PFSK-1 (cell line): ENCODE data around the gene RPLP2.

Experiments used
- FOXP2 ChIP-seq: optimal IDR thresholded peaks from 2 replicates; pipeline ENCODE3; 2011; ENCODE audit warnings: borderline replicate concordance, control low read depth, inconsistent platforms; ENCODE audit not compliant: insufficient read depth; ENCODE audit errors: extremely low read length, extremely low read depth
- POLR2AphosphoS5 ChIP-seq: IDR thresholded peaks from 2 replicates; pipeline ENCODE4 v1.6.1; 2012; ENCODE audit warnings: low read depth, mild to moderate bottlenecking, control low read depth, low read length, moderate library complexity
- SIN3A ChIP-seq: IDR thresholded peaks from 2 replicates; pipeline ENCODE4 v1.6.1; 2012; ENCODE audit warnings: mild to moderate bottlenecking, low read length, moderate library complexity, borderline replicate concordance; ENCODE audit not compliant: insufficient read depth
- TAF1 ChIP-seq: IDR thresholded peaks from 2 replicates; pipeline ENCODE4 v1.6.1; 2012; ENCODE audit warnings: low read length, control low read depth, borderline replicate concordance; ENCODE audit not compliant: insufficient read depth
- TF ChIP-seq, protein P1 (sequence below), 2 experiments: IDR thresholded peaks; 2 replicates each; pipeline versions ENCODE4 v1.6.1 to v1.8.0; 2011 to 2012; ENCODE audit warnings: low read depth in 2 of 2, low read length in 2 of 2, control low read depth in 1 of 2, inconsistent platforms in 1 of 2, mild to moderate bottlenecking in 1 of 2, moderate library complexity in 1 of 2; ENCODE audit not compliant: insufficient read depth in 1 of 2

The RPLP2 gene

DNA sequence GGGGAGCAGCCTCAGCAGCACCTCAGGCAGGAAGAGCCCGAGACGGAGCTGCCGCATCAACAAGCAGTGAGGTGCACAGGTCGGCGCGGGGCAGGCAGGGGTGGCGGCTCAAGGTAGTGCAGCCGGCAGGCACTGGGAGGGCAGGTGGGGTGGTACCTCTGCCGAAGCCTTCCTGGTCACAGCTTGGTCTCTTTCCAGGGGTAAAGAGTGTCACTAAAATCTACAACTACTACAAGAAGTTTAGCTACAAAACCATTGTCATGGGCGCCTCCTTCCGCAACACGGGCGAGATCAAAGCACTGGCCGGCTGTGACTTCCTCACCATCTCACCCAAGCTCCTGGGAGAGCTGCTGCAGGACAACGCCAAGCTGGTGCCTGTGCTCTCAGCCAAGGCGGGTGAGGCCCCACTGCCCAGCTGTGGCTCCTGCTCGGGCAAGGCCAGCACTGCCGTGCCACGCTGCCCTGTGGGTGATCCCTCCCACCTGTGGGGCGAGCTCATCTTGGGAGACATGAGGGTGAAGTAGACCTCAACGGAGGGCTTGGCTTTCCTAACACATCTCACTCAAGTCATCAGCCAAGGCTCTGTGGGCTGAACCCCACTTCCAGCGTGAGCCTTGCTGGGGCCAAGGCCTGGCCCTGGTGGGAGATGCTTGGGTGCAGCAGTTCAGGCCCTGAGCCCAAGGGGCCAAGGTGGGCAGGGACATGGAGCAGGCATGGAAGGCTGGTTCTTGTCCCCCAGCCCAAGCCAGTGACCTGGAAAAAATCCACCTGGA lies 46.0 kb upstream of the RPLP2 start:
- TF ChIP-seq FOXP2 (no peak), POLR2AphosphoS5 (peak; percentile 2; the same call in 1 of the 2 replicates)
- TF ChIP-seq, protein P1, sequence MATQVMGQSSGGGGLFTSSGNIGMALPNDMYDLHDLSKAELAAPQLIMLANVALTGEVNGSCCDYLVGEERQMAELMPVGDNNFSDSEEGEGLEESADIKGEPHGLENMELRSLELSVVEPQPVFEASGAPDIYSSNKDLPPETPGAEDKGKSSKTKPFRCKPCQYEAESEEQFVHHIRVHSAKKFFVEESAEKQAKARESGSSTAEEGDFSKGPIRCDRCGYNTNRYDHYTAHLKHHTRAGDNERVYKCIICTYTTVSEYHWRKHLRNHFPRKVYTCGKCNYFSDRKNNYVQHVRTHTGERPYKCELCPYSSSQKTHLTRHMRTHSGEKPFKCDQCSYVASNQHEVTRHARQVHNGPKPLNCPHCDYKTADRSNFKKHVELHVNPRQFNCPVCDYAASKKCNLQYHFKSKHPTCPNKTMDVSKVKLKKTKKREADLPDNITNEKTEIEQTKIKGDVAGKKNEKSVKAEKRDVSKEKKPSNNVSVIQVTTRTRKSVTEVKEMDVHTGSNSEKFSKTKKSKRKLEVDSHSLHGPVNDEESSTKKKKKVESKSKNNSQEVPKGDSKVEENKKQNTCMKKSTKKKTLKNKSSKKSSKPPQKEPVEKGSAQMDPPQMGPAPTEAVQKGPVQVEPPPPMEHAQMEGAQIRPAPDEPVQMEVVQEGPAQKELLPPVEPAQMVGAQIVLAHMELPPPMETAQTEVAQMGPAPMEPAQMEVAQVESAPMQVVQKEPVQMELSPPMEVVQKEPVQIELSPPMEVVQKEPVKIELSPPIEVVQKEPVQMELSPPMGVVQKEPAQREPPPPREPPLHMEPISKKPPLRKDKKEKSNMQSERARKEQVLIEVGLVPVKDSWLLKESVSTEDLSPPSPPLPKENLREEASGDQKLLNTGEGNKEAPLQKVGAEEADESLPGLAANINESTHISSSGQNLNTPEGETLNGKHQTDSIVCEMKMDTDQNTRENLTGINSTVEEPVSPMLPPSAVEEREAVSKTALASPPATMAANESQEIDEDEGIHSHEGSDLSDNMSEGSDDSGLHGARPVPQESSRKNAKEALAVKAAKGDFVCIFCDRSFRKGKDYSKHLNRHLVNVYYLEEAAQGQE (IDR thresholded peaks at IDR 0.05; ENCODE audit: insufficient read depth in 1 of 2, low read depth in 2 of 2, low read length in 2 of 2): no peak

DNA sequence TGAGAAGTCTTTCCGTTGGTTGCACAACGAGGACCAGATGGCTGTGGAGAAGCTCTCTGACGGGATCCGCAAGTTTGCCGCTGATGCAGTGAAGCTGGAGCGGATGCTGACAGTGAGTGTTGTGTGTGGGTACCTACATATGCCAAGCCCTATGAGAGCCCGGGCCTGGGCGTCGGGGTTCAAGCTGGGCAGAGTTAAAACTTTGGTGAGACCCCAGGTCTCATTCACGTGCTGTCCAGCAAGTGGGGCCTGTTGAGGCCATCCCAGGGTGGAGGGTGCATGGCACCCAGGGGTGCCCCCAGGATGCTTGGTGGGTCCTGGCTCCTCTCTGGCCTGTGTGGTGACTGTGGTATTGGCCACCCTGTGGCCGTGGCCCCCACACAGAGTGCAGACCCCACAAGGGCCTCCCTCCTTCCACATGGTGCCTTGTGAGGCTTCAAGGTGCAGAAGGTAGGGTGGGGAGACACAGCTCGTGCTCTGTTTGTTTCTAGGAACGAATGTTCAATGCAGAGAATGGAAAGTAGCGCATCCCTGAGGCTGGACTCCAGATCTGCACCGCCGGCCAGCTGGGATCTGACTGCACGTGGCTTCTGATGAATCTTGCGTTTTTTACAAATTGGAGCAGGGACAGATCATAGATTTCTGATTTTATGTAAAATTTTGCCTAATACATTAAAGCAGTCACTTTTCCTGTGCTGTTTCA lies 45.3 kb upstream of the RPLP2 start:
- TF ChIP-seq SIN3A (no peak), FOXP2 (no peak), TAF1 (no peak), POLR2AphosphoS5 (peak; percentile 20; the same call in 1 of the 2 replicates)
- TF ChIP-seq, protein P1 (IDR thresholded peaks at IDR 0.05; ENCODE audit: insufficient read depth in 1 of 2, low read depth in 2 of 2, low read length in 2 of 2): no peak

DNA sequence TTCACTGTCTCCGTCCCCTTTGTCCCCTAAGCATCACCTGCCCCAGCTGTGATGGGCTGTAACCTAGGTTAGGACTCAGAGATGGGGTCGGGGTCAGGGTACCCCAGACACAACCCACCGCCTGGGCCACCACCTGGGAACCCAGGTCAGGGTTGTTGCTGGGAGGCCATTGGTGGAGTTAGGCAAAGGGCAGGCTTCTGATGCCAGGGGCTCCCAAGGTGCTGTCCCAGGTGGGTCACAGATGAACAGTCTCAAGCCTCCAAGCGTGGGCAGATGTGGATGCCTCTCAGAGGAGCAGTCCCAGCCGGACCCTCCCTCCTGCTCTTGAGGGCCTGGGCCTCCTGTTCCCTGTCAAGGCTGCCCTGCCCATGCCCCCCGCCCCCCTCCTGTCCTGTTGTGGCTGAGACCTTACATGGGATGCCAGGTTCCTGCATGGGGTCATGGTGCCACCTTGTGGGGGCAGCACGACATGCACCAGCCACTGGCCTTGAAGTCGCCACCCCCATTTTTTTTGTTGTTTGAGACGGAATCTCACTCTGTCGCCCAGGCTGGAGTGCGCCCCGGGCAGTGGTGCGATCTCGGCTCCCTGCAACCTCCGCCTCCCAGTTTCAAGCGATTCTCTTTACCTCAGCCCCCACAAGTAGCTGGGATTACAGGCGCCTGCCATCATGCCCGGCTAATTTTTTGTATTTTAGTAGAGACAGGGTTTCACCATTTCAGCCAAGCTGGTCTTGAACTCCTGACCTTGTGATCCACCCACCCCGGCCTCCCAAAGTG lies 44.6 kb upstream of the RPLP2 start:
- TF ChIP-seq, protein P1 (IDR thresholded peaks at IDR 0.05; ENCODE audit: insufficient read depth in 1 of 2, low read depth in 2 of 2, low read length in 2 of 2): no peak
- peak; percentile 81 for TF ChIP-seq POLR2AphosphoS5
- TF ChIP-seq SIN3A: no peak
- TF ChIP-seq TAF1: no peak
- no peak for TF ChIP-seq FOXP2

DNA sequence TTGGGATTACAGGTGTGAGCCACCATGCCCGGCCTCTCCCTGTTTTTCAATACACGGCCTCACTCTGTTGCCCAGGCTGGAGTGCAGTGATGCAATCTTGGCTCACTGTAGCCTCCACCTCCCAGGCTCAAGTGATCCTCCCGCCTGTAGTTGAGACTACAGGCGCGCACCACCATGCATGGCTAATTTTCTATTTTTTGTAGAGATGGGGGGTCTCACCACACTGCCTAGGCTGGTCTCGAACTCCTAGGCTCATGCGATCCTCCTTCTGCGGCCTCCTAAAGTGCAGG lies 44.0 kb upstream of the RPLP2 start:
- no peak for TF ChIP-seq POLR2AphosphoS5
- TF ChIP-seq FOXP2: no peak
- no peak for TF ChIP-seq TAF1
- TF ChIP-seq, protein P1 (IDR thresholded peaks at IDR 0.05; ENCODE audit: insufficient read depth in 1 of 2, low read depth in 2 of 2, low read length in 2 of 2): no peak
- no peak for TF ChIP-seq SIN3A
